HuH-7.5 (cell line): Measurements from ENCODE around the gene MISP3.

Experiments
- DNase-seq: peaks from one replicate; pipeline ENCODE4 v3.0.0; 2011; ENCODE audit warnings: low spot score

Gene MISP3

GRCh38 chr19:14102756-14103155, 30.2 kb downstream of the MISP3 start:
- no peak for DNase-seq

GRCh38 chr19:14103310-14103709, 30.7 kb downstream of the MISP3 start:
- no peak for DNase-seq

GRCh38 chr19:14105680-14106079, 33.1 kb downstream of the MISP3 start:
- no peak for DNase-seq

GRCh38 chr19:14106840-14107239, 34.3 kb downstream of the MISP3 start:
- DNase-seq = no peak

- DNase-seq = no peak
Observed at GRCh38 chr19:14107581-14108461, 35.2 kb downstream of the MISP3 start.

GRCh38 chr19:14110650-14111049, 38.1 kb downstream of the MISP3 start:
- DNase-seq = no peak

- no peak for DNase-seq
Observed at GRCh38 chr19:14111486-14111885, 38.9 kb downstream of the MISP3 start.

- no peak for DNase-seq
Observed at GRCh38 chr19:14112051-14112808, 39.6 kb downstream of the MISP3 start.

GRCh38 chr19:14112809-14113385, 40.3 kb downstream of the MISP3 start:
- DNase-seq = no peak

- DNase-seq = no peak
Observed at GRCh38 chr19:14113762-14114414, 41.3 kb downstream of the MISP3 start.

- no peak for DNase-seq
Observed at GRCh38 chr19:14114439-14114838, 41.9 kb downstream of the MISP3 start.

- DNase-seq = no peak
Observed at GRCh38 chr19:14114854-14115253, 42.3 kb downstream of the MISP3 start.

GRCh38 chr19:14115756-14116155, 43.2 kb downstream of the MISP3 start:
- no peak for DNase-seq

- DNase-seq = no peak
Observed at GRCh38 chr19:14116525-14116917, 43.9 kb downstream of the MISP3 start.

GRCh38 chr19:14116918-14117578, 44.5 kb downstream of the MISP3 start:
- no peak for DNase-seq

- peak; percentile 99 for DNase-seq
Observed at GRCh38 chr19:14117668-14118164, 45.1 kb downstream of the MISP3 start, which contains the start of gene PRKACA. Gene PRKACA, minus strand, starts transcription at chr19:14117762. Its CDS starts 215 bp downstream, at chr19:14117547.

- DNase-seq = no peak
Observed at GRCh38 chr19:14118165-14119051, 45.8 kb downstream of the MISP3 start.

GRCh38 chr19:14119146-14119545, 46.6 kb downstream of the MISP3 start:
- DNase-seq = no peak

- DNase-seq = no peak
Observed at GRCh38 chr19:14119644-14120496, 47.3 kb downstream of the MISP3 start.

- no peak for DNase-seq
Observed at GRCh38 chr19:14120497-14120780, 47.9 kb downstream of the MISP3 start.
